ENCODE measurements around the gene RNF187. TPM values are rescaled to one million over a fixed set of nuclear protein-coding genes. Genes with fewer than 3 reads are reported as not detected.

Gene RNF187
- total RNA-seq, 2 donors from 2014 or later = 103 to 112 TPM

- H3K4me3 ChIP-seq (ENCODE audit: low read length) = no peak overlapping the region
- H3K4me1 ChIP-seq (ENCODE audit: control insufficient read depth, insufficient read depth, low read length) = no peaks in the 10 kb centered on the region
- H3K9me3 ChIP-seq (ENCODE audit: control insufficient read depth, low read length) = no peaks in the 10 kb centered on the region
- H3K4me1 Mint-ChIP-seq = peaks cover 2% of the 10 kb centered on the region
- no peak overlapping the region for H3K4me3 Mint-ChIP-seq
- no peak overlapping the region for H3K27ac Mint-ChIP-seq
- H3K9me3 Mint-ChIP-seq = no peaks in the 10 kb centered on the region
- TF ChIP-seq CTCF (conservative IDR thresholded peaks at IDR 0.05) = no peak
- no peak overlapping the region for H3K27ac ChIP-seq (ENCODE audit: low read depth, low read length)
- no peak for DNase-seq
- no peaks in the 10 kb centered on the region for H3K36me3 ChIP-seq (ENCODE audit: control insufficient read depth, insufficient read depth, low read length)
- WGBS, 2 experiments (ENCODE audit: insufficient coverage in 1 of 2, insufficient read length in 1 of 2) = 77 to 84% methylated on average over 5 to 6 of the region's 7 CpGs
- H3K27me3 Mint-ChIP-seq (ENCODE audit: insufficient read depth) = peaks cover 27% of the 10 kb centered on the region
- no peak overlapping the region for H3K9ac ChIP-seq (ENCODE audit: extremely low read depth, low read length, poor library complexity, severe bottlenecking)
- peaks cover 9% of the 10 kb centered on the region for H3K27me3 ChIP-seq (ENCODE audit: control insufficient read depth, insufficient read depth, low read length, poor library complexity, severe bottlenecking)
- no peaks in the 10 kb centered on the region for H3K36me3 Mint-ChIP-seq (ENCODE audit: low read depth)
These were observed 14.5 kb upstream of the RNF187 start for GRCh38 chr1:228472655-228473054.

GRCh38 chr1:228474507-228474906 is 12.7 kb upstream of the RNF187 start:
- H3K27me3 ChIP-seq (ENCODE audit: control insufficient read depth, insufficient read depth, low read length, poor library complexity, severe bottlenecking) = no peaks in the 10 kb centered on the region
- TF ChIP-seq CTCF (conservative IDR thresholded peaks at IDR 0.05) = no peak
- H3K27ac ChIP-seq (ENCODE audit: low read depth, low read length) = no peak overlapping the region
- Mint-ChIP-seq H3K4me3 (no peak overlapping the region), H3K9me3 (no peaks in the 10 kb centered on the region), H3K36me3 (ENCODE audit: low read depth) (no peaks in the 10 kb centered on the region), H3K4me1 (peaks cover 10% of the 10 kb centered on the region), H3K27ac (no peak overlapping the region), H3K27me3 (ENCODE audit: insufficient read depth) (peaks cover 10% of the 10 kb centered on the region)
- DNase-seq = no peak
- no peaks in the 10 kb centered on the region for H3K9me3 ChIP-seq (ENCODE audit: control insufficient read depth, low read length)
- no peak overlapping the region for H3K9ac ChIP-seq (ENCODE audit: extremely low read depth, low read length, poor library complexity, severe bottlenecking)
- H3K4me3 ChIP-seq (ENCODE audit: low read length) = no peak overlapping the region
- H3K36me3 ChIP-seq (ENCODE audit: control insufficient read depth, insufficient read depth, low read length) = no peaks in the 10 kb centered on the region
- no peaks in the 10 kb centered on the region for H3K4me1 ChIP-seq (ENCODE audit: control insufficient read depth, insufficient read depth, low read length)
- 65% methylated on average over 3 of the region's 3 CpGs; no CpG with 5 or more reads in 1 of the 2 experiments for WGBS, 2 experiments (ENCODE audit: insufficient coverage in 1 of 2, insufficient read length in 1 of 2)

- no peaks in the 10 kb centered on the region for H3K9me3 ChIP-seq (ENCODE audit: control insufficient read depth, low read length)
- Mint-ChIP-seq H3K4me1 (peaks cover 10% of the 10 kb centered on the region), H3K36me3 (ENCODE audit: low read depth) (no peaks in the 10 kb centered on the region), H3K4me3 (no peak overlapping the region), H3K9me3 (no peaks in the 10 kb centered on the region), H3K27me3 (ENCODE audit: insufficient read depth) (peaks cover 8% of the 10 kb centered on the region), H3K27ac (no peak overlapping the region)
- no peaks in the 10 kb centered on the region for H3K27me3 ChIP-seq (ENCODE audit: control insufficient read depth, insufficient read depth, low read length, poor library complexity, severe bottlenecking)
- H3K27ac ChIP-seq (ENCODE audit: low read depth, low read length) = no peak overlapping the region
- H3K36me3 ChIP-seq (ENCODE audit: control insufficient read depth, insufficient read depth, low read length) = no peaks in the 10 kb centered on the region
- WGBS, 2 experiments (ENCODE audit: insufficient coverage in 1 of 2, insufficient read length in 1 of 2) = 80 to 88% methylated on average over 2 of the region's 2 CpGs
- no peak overlapping the region for H3K4me3 ChIP-seq (ENCODE audit: low read length)
- H3K9ac ChIP-seq (ENCODE audit: extremely low read depth, low read length, poor library complexity, severe bottlenecking) = no peak overlapping the region
- TF ChIP-seq CTCF (conservative IDR thresholded peaks at IDR 0.05) = no peak
- DNase-seq = no peak
- no peaks in the 10 kb centered on the region for H3K4me1 ChIP-seq (ENCODE audit: control insufficient read depth, insufficient read depth, low read length)
These were observed 11.4 kb upstream of the RNF187 start for GRCh38 chr1:228475812-228476211.

All from endodermal cell (in vitro differentiated cells).